Uterus (tissue), 4 donors: ENCODE measurements around the gene BLTP1. TPM values are rescaled to one million over a fixed set of nuclear protein-coding genes. Genes with fewer than 3 reads are reported as not detected.

Experiments
- DNase-seq, 2 donors: peaks; one replicate each; pipeline ENCODE4 v3.0.0-alpha.2; 2019 to 2020
- H3K27ac ChIP-seq, 2 donors: fragments of 200-600 bp; sonication (generic); 1 replicate in 1 of 2; 2 replicates in 1 of 2; pipeline ENCODE4 v1.5.1; 2016 to 2018
- H3K27me3 ChIP-seq, 2 donors: fragments of 200-600 bp; sonication (generic); one replicate each; pipeline ENCODE4 v1.5.1; 2018 to 2019; ENCODE audit warnings: control low read depth in 1 of 2
- H3K36me3 ChIP-seq, 2 donors: fragments of 200-600 bp; sonication (generic); one replicate each; pipeline ENCODE4 v1.5.1; 2019; ENCODE audit warnings: control low read depth in 1 of 2
- H3K4me1 ChIP-seq, 2 donors: fragments of 200-600 bp; sonication (generic); one replicate each; pipeline ENCODE4 v1.5.1; 2018 to 2019; ENCODE audit warnings: control low read depth in 1 of 2
- H3K4me3 ChIP-seq, 2 donors: fragments of 200-600 bp; sonication (generic); 1 replicate in 1 of 2; 2 replicates in 1 of 2; pipeline ENCODE4 v1.5.1; 2018 to 2019; ENCODE audit warnings: mild to moderate bottlenecking in 1 of 2
- H3K9me3 ChIP-seq, 2 donors: fragments of 200-600 bp; sonication (generic); one replicate each; pipeline ENCODE4 v1.5.1; 2019; ENCODE audit warnings: control low read depth in 1 of 2
- POLR2A ChIP-seq, 2 donors: fragments of 450-650 bp; IDR thresholded peaks; one replicate each; pipeline ENCODE4 v1.6.1; 2016; ENCODE audit warnings: antibody characterized with exemption in 2 of 2, mild to moderate bottlenecking in 1 of 2, moderate library complexity in 1 of 2
- intact Hi-C: fragments of 100-400 bp; cut with DNase I; formaldehyde crosslinking; loops from one replicate; pipeline ENCODE4 v1.15.1; 2023; ENCODE audit warnings: low total_unique reads
- total RNA-seq, 4 donors: library from RNA; depleted of rRNA in 3 of 4; stranded (reverse); fragments of >200 nt in 3 of 4; gene quantifications; one replicate each; pipeline versions ENCODE4 v1.1.0 to v1.2.4, GENCODE V29; 2014 to 2023
- TF ChIP-seq, protein P1 (sequence below), 4 experiments: fragments of 200-600 bp in 2 of 4; fragments of 450-650 bp in 2 of 4; sonication (generic) in 2 of 4; IDR thresholded peaks; one replicate each; pipeline ENCODE4 v1.5.1; 2016 to 2019; ENCODE audit warnings: antibody characterized with exemption in 4 of 4, mild to moderate bottlenecking in 2 of 4, moderate library complexity in 1 of 4
- donor health status: DM: yes; HTN: yes; CAD: no.

The BLTP1 gene
- total RNA-seq, 4 donors from 2014 or later = 60.9 to 186 (median 98.6) TPM

DNA sequence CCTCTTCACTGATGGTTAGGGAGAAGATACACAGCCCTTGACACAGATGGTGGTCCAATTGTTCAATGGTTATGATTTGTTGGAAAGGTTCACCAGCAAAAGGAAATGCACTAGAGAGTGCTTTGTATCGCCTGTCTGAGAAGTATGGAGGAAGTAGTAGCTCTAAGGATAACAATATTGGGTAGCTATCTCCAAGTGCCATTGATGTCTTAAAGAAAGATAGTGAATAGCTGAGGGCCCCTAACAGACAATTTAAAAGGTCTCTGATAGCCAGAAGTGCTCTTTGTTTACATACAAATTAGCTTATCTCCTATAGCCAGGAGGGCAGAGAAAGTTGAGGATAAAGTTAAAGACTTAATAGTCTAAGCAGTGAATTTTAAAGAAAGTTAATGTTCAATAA is 33.9 kb upstream of the BLTP1 start:
- H3K9me3 ChIP-seq = no peaks in the 10 kb centered on the region
- no peaks in the 10 kb centered on the region for H3K36me3 ChIP-seq
- H3K4me3 ChIP-seq = no peak overlapping the region
- intact Hi-C loops = no loop called here
- DNase-seq = no peak
- TF ChIP-seq POLR2A (IDR thresholded peaks at IDR 0.05) = no peak
- TF ChIP-seq, protein P1, sequence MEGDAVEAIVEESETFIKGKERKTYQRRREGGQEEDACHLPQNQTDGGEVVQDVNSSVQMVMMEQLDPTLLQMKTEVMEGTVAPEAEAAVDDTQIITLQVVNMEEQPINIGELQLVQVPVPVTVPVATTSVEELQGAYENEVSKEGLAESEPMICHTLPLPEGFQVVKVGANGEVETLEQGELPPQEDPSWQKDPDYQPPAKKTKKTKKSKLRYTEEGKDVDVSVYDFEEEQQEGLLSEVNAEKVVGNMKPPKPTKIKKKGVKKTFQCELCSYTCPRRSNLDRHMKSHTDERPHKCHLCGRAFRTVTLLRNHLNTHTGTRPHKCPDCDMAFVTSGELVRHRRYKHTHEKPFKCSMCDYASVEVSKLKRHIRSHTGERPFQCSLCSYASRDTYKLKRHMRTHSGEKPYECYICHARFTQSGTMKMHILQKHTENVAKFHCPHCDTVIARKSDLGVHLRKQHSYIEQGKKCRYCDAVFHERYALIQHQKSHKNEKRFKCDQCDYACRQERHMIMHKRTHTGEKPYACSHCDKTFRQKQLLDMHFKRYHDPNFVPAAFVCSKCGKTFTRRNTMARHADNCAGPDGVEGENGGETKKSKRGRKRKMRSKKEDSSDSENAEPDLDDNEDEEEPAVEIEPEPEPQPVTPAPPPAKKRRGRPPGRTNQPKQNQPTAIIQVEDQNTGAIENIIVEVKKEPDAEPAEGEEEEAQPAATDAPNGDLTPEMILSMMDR (IDR thresholded peaks at IDR 0.05) = no peak
- no peak overlapping the region for H3K27ac ChIP-seq
- no peaks in the 10 kb centered on the region for H3K4me1 ChIP-seq
- no peaks in the 10 kb centered on the region for H3K27me3 ChIP-seq

DNA sequence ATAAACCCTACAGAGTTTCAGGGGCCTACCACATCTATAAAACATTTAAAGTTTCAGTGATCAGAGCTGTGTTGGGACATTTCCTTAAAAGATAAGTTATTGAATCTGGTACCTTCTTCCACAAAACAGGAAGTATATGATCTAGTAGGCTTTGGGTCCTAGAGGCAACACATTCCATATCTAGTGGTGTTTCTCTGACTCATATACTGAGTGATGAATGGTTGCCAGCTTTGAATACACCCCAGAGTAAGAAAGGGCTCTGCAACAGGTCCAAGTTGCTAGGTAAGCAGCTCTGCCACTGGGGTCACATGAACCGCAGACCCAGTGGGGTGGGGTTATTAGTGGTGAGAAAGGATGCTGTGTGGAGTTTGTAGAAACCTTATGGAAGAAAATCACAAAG is 32.4 kb upstream of the BLTP1 start:
- H3K4me1 ChIP-seq = no peaks in the 10 kb centered on the region
- DNase-seq = no peak
- intact Hi-C loops = no loop called here
- no peak overlapping the region for H3K27ac ChIP-seq
- H3K4me3 ChIP-seq = no peak overlapping the region
- H3K27me3 ChIP-seq = no peaks in the 10 kb centered on the region
- no peaks in the 10 kb centered on the region for H3K9me3 ChIP-seq
- H3K36me3 ChIP-seq = no peaks in the 10 kb centered on the region
- TF ChIP-seq, protein P1 (IDR thresholded peaks at IDR 0.05) = no peak

DNA sequence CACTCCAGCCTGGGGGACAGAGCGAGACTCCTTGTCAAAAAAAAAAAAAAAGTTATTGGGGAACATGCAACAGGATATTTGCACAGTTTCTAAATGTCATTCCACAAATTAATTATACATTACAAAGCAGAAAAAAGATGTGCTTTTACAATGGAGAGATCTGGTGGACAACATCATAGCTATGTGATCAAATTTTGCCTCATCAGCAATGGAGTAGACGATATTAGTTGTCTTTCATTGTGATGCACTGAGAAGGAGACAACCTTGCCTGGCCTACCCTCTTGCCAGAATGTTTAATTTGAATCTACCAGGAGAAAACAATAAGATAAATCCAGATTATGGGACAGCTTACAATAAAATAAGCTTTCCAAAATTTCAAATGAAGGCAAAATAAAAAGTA is 30.5 kb upstream of the BLTP1 start:
- H3K4me3 ChIP-seq = no peak overlapping the region
- TF ChIP-seq, protein P1 (IDR thresholded peaks at IDR 0.05) = no peak
- no peak for TF ChIP-seq POLR2A (IDR thresholded peaks at IDR 0.05)
- no peaks in the 10 kb centered on the region for H3K27me3 ChIP-seq
- no peaks in the 10 kb centered on the region for H3K4me1 ChIP-seq
- intact Hi-C loops = no loop called here
- H3K9me3 ChIP-seq = no peaks in the 10 kb centered on the region
- DNase-seq = no peak
- no peaks in the 10 kb centered on the region for H3K36me3 ChIP-seq
- no peak overlapping the region for H3K27ac ChIP-seq

DNA sequence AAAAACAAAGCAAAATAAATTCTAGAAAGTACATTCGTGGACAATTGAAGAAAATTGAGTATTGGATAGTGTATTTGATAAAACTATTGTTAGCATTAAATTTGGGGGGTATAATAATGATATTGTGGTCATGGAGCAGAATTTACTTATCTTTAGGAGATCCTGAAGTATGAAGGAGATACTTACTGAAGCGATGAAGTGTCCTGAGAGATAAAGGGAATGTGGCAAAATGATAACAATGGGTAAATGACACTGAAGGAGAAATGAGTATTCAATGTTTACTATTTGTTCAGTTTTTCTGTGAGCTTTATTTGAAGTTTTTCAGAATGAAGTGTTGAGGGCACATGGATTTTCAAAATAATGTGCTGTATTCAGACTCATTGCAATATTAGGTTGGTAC is 30.0 kb upstream of the BLTP1 start:
- no peaks in the 10 kb centered on the region for H3K9me3 ChIP-seq
- no peak for DNase-seq
- no peaks in the 10 kb centered on the region for H3K4me1 ChIP-seq
- TF ChIP-seq POLR2A (IDR thresholded peaks at IDR 0.05) = no peak
- TF ChIP-seq, protein P1 (IDR thresholded peaks at IDR 0.05) = no peak
- no peaks in the 10 kb centered on the region for H3K36me3 ChIP-seq
- no peak overlapping the region for H3K27ac ChIP-seq
- H3K27me3 ChIP-seq = no peaks in the 10 kb centered on the region
- H3K4me3 ChIP-seq = no peak overlapping the region
- intact Hi-C loops = no loop called here

DNA sequence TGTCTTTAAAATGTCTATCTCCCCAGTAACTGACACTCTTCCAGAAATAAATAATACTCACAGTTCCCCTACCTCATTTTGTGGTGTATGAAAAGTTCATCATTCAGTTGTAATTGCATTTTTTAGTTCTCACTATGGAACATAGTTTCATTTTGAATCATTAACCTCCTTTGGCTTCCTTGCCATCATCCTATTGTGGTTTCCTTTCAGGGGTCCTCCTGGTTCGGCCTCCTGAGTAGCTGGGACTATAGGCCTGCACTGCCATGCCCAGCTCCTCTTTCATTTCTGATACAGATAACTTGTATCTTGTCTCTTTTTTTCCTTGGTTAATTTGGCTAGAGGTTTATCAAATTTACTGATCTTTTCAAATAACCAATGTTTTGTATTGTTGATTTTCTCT is 23.1 kb upstream of the BLTP1 start:
- H3K27ac ChIP-seq = no peak overlapping the region
- no peaks in the 10 kb centered on the region for H3K9me3 ChIP-seq
- H3K27me3 ChIP-seq = no peaks in the 10 kb centered on the region
- no peaks in the 10 kb centered on the region for H3K4me1 ChIP-seq
- TF ChIP-seq, protein P1 (IDR thresholded peaks at IDR 0.05) = no peak
- TF ChIP-seq POLR2A (IDR thresholded peaks at IDR 0.05) = no peak
- H3K36me3 ChIP-seq = no peaks in the 10 kb centered on the region
- intact Hi-C loops = no loop called here
- H3K4me3 ChIP-seq = no peak overlapping the region
- no peak for DNase-seq
